KMS-11 (cell line): ENCODE measurements around the gene RTP4.
A peak's percentile ranks its signal among the peaks of the same experiment; 100 is the strongest.

Experiments used
- H2AFZ ChIP-seq: fragments of 200-600 bp; sonication (generic); 2 replicates; pipeline ENCODE4 v1.6.1; 2016; ENCODE audit warnings: antibody characterized with exemption, mixed run types, low read depth
- H3K27ac ChIP-seq: fragments of 200-600 bp; sonication (generic); 2 replicates; pipeline ENCODE4 v1.6.1; 2016; ENCODE audit warnings: mild to moderate bottlenecking, mixed run types
- H3K27me3 ChIP-seq: fragments of 200-600 bp; sonication (generic); 2 replicates; pipeline ENCODE4 v1.6.1; 2017; ENCODE audit warnings: mild to moderate bottlenecking, low read depth, mixed run types, moderate library complexity; ENCODE audit not compliant: insufficient read depth
- H3K36me3 ChIP-seq: fragments of 200-600 bp; sonication (generic); 2 replicates; pipeline ENCODE4 v1.6.1; 2017; ENCODE audit warnings: mild to moderate bottlenecking, mixed run types; ENCODE audit not compliant: insufficient read depth
- H3K4me1 ChIP-seq: fragments of 200-600 bp; sonication (generic); 2 replicates; pipeline ENCODE4 v1.6.1; 2016; ENCODE audit warnings: mild to moderate bottlenecking, low read depth, mixed run types; ENCODE audit not compliant: poor library complexity, severe bottlenecking
- H3K4me2 ChIP-seq: fragments of 200-600 bp; sonication (generic); 2 replicates; pipeline ENCODE4 v1.7.0; 2016; ENCODE audit warnings: mild to moderate bottlenecking, mixed run types
- H3K4me3 ChIP-seq: fragments of 200-600 bp; sonication (generic); IDR thresholded peaks from 2 replicates; pipeline ENCODE4 v1.6.1; 2017; ENCODE audit warnings: low read depth, low read length, mixed read lengths; ENCODE audit not compliant: insufficient read depth
- H3K79me2 ChIP-seq: fragments of 200-600 bp; sonication (generic); 2 replicates; pipeline ENCODE4 v1.6.1; 2016; ENCODE audit warnings: low read depth, mixed run types; ENCODE audit not compliant: insufficient read depth
- H3K9ac ChIP-seq: fragments of 200-600 bp; sonication (generic); 2 replicates; pipeline ENCODE4 v1.6.1; 2016; ENCODE audit warnings: mild to moderate bottlenecking, mixed run types
- H4K20me1 ChIP-seq: fragments of 200-600 bp; sonication (generic); 2 replicates; pipeline ENCODE4 v1.6.1; 2016; ENCODE audit warnings: mild to moderate bottlenecking, mixed run types; ENCODE audit not compliant: insufficient read depth
- CTCF ChIP-seq: fragments of 200-600 bp; sonication (generic); conservative IDR thresholded peaks from 2 replicates; pipeline ENCODE4 v1.6.1; 2017; ENCODE audit warnings: low read depth, mild to moderate bottlenecking, antibody characterized with exemption, low read length, moderate library complexity, mixed read lengths

RTP4 gene

GRCh38 chr3:187360596-187360995 lies 7.6 kb upstream of the RTP4 start:
- H3K27me3 ChIP-seq: no peaks in the 10 kb centered on the region
- H3K79me2 ChIP-seq: no peaks in the 10 kb centered on the region
- H3K4me2 ChIP-seq: no peak overlapping the region
- H3K4me3 ChIP-seq: no peak overlapping the region
- no peaks in the 10 kb centered on the region for H3K36me3 ChIP-seq
- no peak overlapping the region for H3K27ac ChIP-seq
- H3K9ac ChIP-seq: no peak overlapping the region
- H2AFZ ChIP-seq: no peak overlapping the region
- TF ChIP-seq CTCF: no peak
- no peaks in the 10 kb centered on the region for H3K4me1 ChIP-seq
- no peaks in the 10 kb centered on the region for H4K20me1 ChIP-seq

GRCh38 chr3:187361835-187362234 lies 6.3 kb upstream of the RTP4 start:
- no peak for TF ChIP-seq CTCF
- H3K4me3 ChIP-seq: no peak overlapping the region
- H3K27ac ChIP-seq: no peak overlapping the region
- no peak overlapping the region for H3K4me2 ChIP-seq
- H4K20me1 ChIP-seq: no peaks in the 10 kb centered on the region
- H2AFZ ChIP-seq: no peak overlapping the region
- no peaks in the 10 kb centered on the region for H3K36me3 ChIP-seq
- no peaks in the 10 kb centered on the region for H3K79me2 ChIP-seq
- no peaks in the 10 kb centered on the region for H3K4me1 ChIP-seq
- no peak overlapping the region for H3K9ac ChIP-seq
- no peaks in the 10 kb centered on the region for H3K27me3 ChIP-seq

GRCh38 chr3:187367561-187368103 lies 553 bp upstream of the RTP4 start:
- Histone ChIP-seq H3K79me2 (no peaks in the 10 kb centered on the region), H2AFZ (peak overlapping the region; percentile 99), H3K4me2 (peak overlapping the region; percentile 90), H3K27me3 (no peaks in the 10 kb centered on the region), H3K36me3 (no peaks in the 10 kb centered on the region), H3K9ac (peak overlapping the region; percentile 95), H3K4me3 (peak overlapping the region; percentile 43), H3K4me1 (peaks cover 22% of the 10 kb centered on the region), H3K27ac (peak overlapping the region; percentile 99), H4K20me1 (no peaks in the 10 kb centered on the region)
- no peak for TF ChIP-seq CTCF

- H3K4me2 ChIP-seq: peak overlapping the region; percentile 90
- no peaks in the 10 kb centered on the region for H3K27me3 ChIP-seq
- H2AFZ ChIP-seq: peak overlapping the region; percentile 99
- no peak for TF ChIP-seq CTCF
- H3K9ac ChIP-seq: peak overlapping the region; percentile 95; the same call in 1 of the 2 replicates
- H3K27ac ChIP-seq: peak overlapping the region; percentile 99; the same call in 1 of the 2 replicates
- peaks cover 22% of the 10 kb centered on the region for H3K4me1 ChIP-seq
- no peaks in the 10 kb centered on the region for H3K36me3 ChIP-seq
- H3K79me2 ChIP-seq: no peaks in the 10 kb centered on the region
- no peak overlapping the region for H3K4me3 ChIP-seq
- H4K20me1 ChIP-seq: no peaks in the 10 kb centered on the region
These were observed 883 bp downstream of the RTP4 start for GRCh38 chr3:187369089-187369447.
